ENCODE results near the gene TTLL11. TPM values are rescaled to one million over a fixed set of nuclear protein-coding genes. Genes with fewer than 3 reads are reported as not detected.

Gene TTLL11
- total RNA-seq, 4 donors from 2014 or later, result 7.2 to 12.1 (median 9.9) TPM

GRCh38 chr9:121870271-121870670 is 222.8 kb downstream of the TTLL11 start:
- H3K36me3 ChIP-seq, result no peaks in the 10 kb centered on the region
- DNase-seq (ENCODE audit: low spot score in 2 of 2), result peak in 1 of 2 donors; percentile 69
- TF ChIP-seq EP300 (IDR thresholded peaks at IDR 0.05) (no peak), CTCF (IDR thresholded peaks at IDR 0.05) (no peak), POLR2A (IDR thresholded peaks at IDR 0.05) (no peak), POLR2AphosphoS5 (IDR thresholded peaks at IDR 0.05) (no peak)
- 98% methylated on average over 10 of the region's 10 CpGs for WGBS
- no peak overlapping the region for H3K4me3 ChIP-seq
- no peak overlapping the region for H3K27ac ChIP-seq
- no peaks in the 10 kb centered on the region for H3K4me1 ChIP-seq
- H3K27me3 ChIP-seq, result no peaks in the 10 kb centered on the region
- no peaks in the 10 kb centered on the region for H3K9me3 ChIP-seq

GRCh38 chr9:121868626-121869025 is 224.5 kb downstream of the TTLL11 start:
- no peaks in the 10 kb centered on the region for H3K27me3 ChIP-seq
- TF ChIP-seq POLR2AphosphoS5 (IDR thresholded peaks at IDR 0.05), result no peak
- TF ChIP-seq POLR2A (IDR thresholded peaks at IDR 0.05), result no peak
- no peak for TF ChIP-seq EP300 (IDR thresholded peaks at IDR 0.05)
- no peak for TF ChIP-seq CTCF (IDR thresholded peaks at IDR 0.05)
- DNase-seq (ENCODE audit: low spot score in 2 of 2), result no peak
- 93% methylated on average over 1 of the region's 1 CpG for WGBS
- H3K36me3 ChIP-seq, result no peaks in the 10 kb centered on the region
- H3K4me1 ChIP-seq, result no peaks in the 10 kb centered on the region
- H3K27ac ChIP-seq, result no peak overlapping the region
- no peaks in the 10 kb centered on the region for H3K9me3 ChIP-seq
- H3K4me3 ChIP-seq, result no peak overlapping the region

GRCh38 chr9:121866927-121867326 is 226.2 kb downstream of the TTLL11 start:
- H3K9me3 ChIP-seq, result no peaks in the 10 kb centered on the region
- 83% methylated on average over 1 of the region's 1 CpG for WGBS
- no peaks in the 10 kb centered on the region for H3K27me3 ChIP-seq
- no peaks in the 10 kb centered on the region for H3K36me3 ChIP-seq
- H3K4me1 ChIP-seq, result no peaks in the 10 kb centered on the region
- H3K27ac ChIP-seq, result no peak overlapping the region
- no peak for DNase-seq (ENCODE audit: low spot score in 2 of 2)
- TF ChIP-seq POLR2AphosphoS5 (IDR thresholded peaks at IDR 0.05), result no peak
- no peak for TF ChIP-seq CTCF (IDR thresholded peaks at IDR 0.05)
- no peak for TF ChIP-seq EP300 (IDR thresholded peaks at IDR 0.05)
- TF ChIP-seq POLR2A (IDR thresholded peaks at IDR 0.05), result no peak
- no peak overlapping the region for H3K4me3 ChIP-seq

- H3K27me3 ChIP-seq, result no peaks in the 10 kb centered on the region
- no peak overlapping the region for H3K4me3 ChIP-seq
- TF ChIP-seq CTCF (IDR thresholded peaks at IDR 0.05) (no peak), EP300 (IDR thresholded peaks at IDR 0.05) (no peak), POLR2A (IDR thresholded peaks at IDR 0.05) (no peak), POLR2AphosphoS5 (IDR thresholded peaks at IDR 0.05) (no peak)
- WGBS, result 88% methylated on average over 7 of the region's 7 CpGs
- H3K4me1 ChIP-seq, result no peaks in the 10 kb centered on the region
- no peaks in the 10 kb centered on the region for H3K9me3 ChIP-seq
- H3K27ac ChIP-seq, result no peak overlapping the region
- no peak for DNase-seq (ENCODE audit: low spot score in 2 of 2)
- H3K36me3 ChIP-seq, result no peaks in the 10 kb centered on the region
Measured at GRCh38 chr9:121865884-121866283, 227.2 kb downstream of the TTLL11 start.

GRCh38 chr9:121865060-121865459 is 228.0 kb downstream of the TTLL11 start:
- Histone ChIP-seq H3K9me3 (no peaks in the 10 kb centered on the region), H3K36me3 (no peaks in the 10 kb centered on the region), H3K4me1 (no peaks in the 10 kb centered on the region), H3K4me3 (no peak overlapping the region), H3K27me3 (no peaks in the 10 kb centered on the region), H3K27ac (no peak overlapping the region)
- 82% methylated on average over 6 of the region's 6 CpGs for WGBS
- TF ChIP-seq POLR2AphosphoS5 (IDR thresholded peaks at IDR 0.05), result no peak
- no peak for TF ChIP-seq POLR2A (IDR thresholded peaks at IDR 0.05)
- no peak for TF ChIP-seq CTCF (IDR thresholded peaks at IDR 0.05)
- no peak for TF ChIP-seq EP300 (IDR thresholded peaks at IDR 0.05)
- no peak for DNase-seq (ENCODE audit: low spot score in 2 of 2)

Measured in suprapubic skin (tissue), 4 donors.